IPS-18a (cell line): ENCODE results near the gene ALG9.

Source experiments
- H3K27ac ChIP-seq: one replicate; pipeline ENCODE4 v1.5.1; 2013; ENCODE audit warnings: low read length
- H3K27me3 ChIP-seq: one replicate; pipeline ENCODE4 v1.6.1; 2013; ENCODE audit warnings: mild to moderate bottlenecking, low read length; ENCODE audit not compliant: control insufficient read depth, insufficient read depth
- H3K36me3 ChIP-seq: one replicate; pipeline ENCODE4 v1.6.1; 2013; ENCODE audit warnings: low read depth, low read length; ENCODE audit not compliant: control insufficient read depth
- H3K4me1 ChIP-seq: one replicate; pipeline ENCODE4 v1.6.1; 2013; ENCODE audit warnings: low read depth, low read length; ENCODE audit not compliant: control insufficient read depth
- H3K4me3 ChIP-seq: one replicate; pipeline ENCODE4 v1.5.1; 2013; ENCODE audit warnings: low read length
- H3K9ac ChIP-seq: one replicate; pipeline ENCODE4 v1.6.1; 2013; ENCODE audit warnings: mild to moderate bottlenecking, low read length, moderate library complexity
- H3K9me3 ChIP-seq: one replicate; pipeline ENCODE4 v1.6.1; 2013; ENCODE audit warnings: low read depth, low read length; ENCODE audit not compliant: control insufficient read depth

Gene ALG9

GRCh38 chr11:111833524-111833923 lies 37.9 kb downstream of the ALG9 start:
- Histone ChIP-seq H3K27me3 (no peaks in the 10 kb centered on the region), H3K4me1 (no peaks in the 10 kb centered on the region), H3K36me3 (no peaks in the 10 kb centered on the region), H3K9me3 (no peaks in the 10 kb centered on the region), H3K9ac (no peak overlapping the region), H3K27ac (no peak overlapping the region), H3K4me3 (no peak overlapping the region)

- Histone ChIP-seq H3K36me3 (no peaks in the 10 kb centered on the region), H3K4me1 (peaks cover 10% of the 10 kb centered on the region)
Observed at GRCh38 chr11:111829185-111829968, 42.0 kb downstream of the ALG9 start.

GRCh38 chr11:111826322-111826950 lies 44.9 kb downstream of the ALG9 start:
- H3K9ac ChIP-seq: no peak overlapping the region
- no peak overlapping the region for H3K4me3 ChIP-seq
- H3K27ac ChIP-seq: no peak overlapping the region
- H3K27me3 ChIP-seq: no peaks in the 10 kb centered on the region
- H3K9me3 ChIP-seq: no peaks in the 10 kb centered on the region
- H3K4me1 ChIP-seq: peaks cover 26% of the 10 kb centered on the region
- no peaks in the 10 kb centered on the region for H3K36me3 ChIP-seq

More at GRCh38 chr11:111829185-111829968, 42.0 kb downstream of the ALG9 start:
- no peak overlapping the region for H3K9ac ChIP-seq
- no peaks in the 10 kb centered on the region for H3K9me3 ChIP-seq
- H3K27me3 ChIP-seq: no peaks in the 10 kb centered on the region
- H3K27ac ChIP-seq: no peak overlapping the region
- H3K4me3 ChIP-seq: no peak overlapping the region

- Histone ChIP-seq H3K36me3 (no peaks in the 10 kb centered on the region), H3K4me3 (no peak overlapping the region), H3K9ac (no peak overlapping the region), H3K27me3 (no peaks in the 10 kb centered on the region), H3K4me1 (peaks cover 26% of the 10 kb centered on the region), H3K9me3 (no peaks in the 10 kb centered on the region), H3K27ac (no peak overlapping the region)
Observed at GRCh38 chr11:111823629-111824028, 47.8 kb downstream of the ALG9 start.

GRCh38 chr11:111823131-111823530 lies 48.2 kb downstream of the ALG9 start:
- Histone ChIP-seq H3K27me3 (no peaks in the 10 kb centered on the region), H3K9me3 (no peaks in the 10 kb centered on the region), H3K9ac (peak overlapping the region; percentile 20), H3K36me3 (no peaks in the 10 kb centered on the region), H3K4me3 (no peak overlapping the region), H3K4me1 (peaks cover 26% of the 10 kb centered on the region), H3K27ac (no peak overlapping the region)

- H3K4me3 ChIP-seq: no peak overlapping the region
- H3K9me3 ChIP-seq: no peaks in the 10 kb centered on the region
- H3K36me3 ChIP-seq: no peaks in the 10 kb centered on the region
- no peak overlapping the region for H3K9ac ChIP-seq
- H3K27ac ChIP-seq: no peak overlapping the region
- H3K27me3 ChIP-seq: no peaks in the 10 kb centered on the region
- peaks cover 19% of the 10 kb centered on the region for H3K4me1 ChIP-seq
Observed at GRCh38 chr11:111819829-111820237, 51.5 kb downstream of the ALG9 start.

GRCh38 chr11:111819161-111819828 lies 52.1 kb downstream of the ALG9 start:
- Histone ChIP-seq H3K4me3 (no peak overlapping the region), H3K9ac (no peak overlapping the region), H3K9me3 (no peaks in the 10 kb centered on the region), H3K27ac (no peak overlapping the region), H3K36me3 (no peaks in the 10 kb centered on the region), H3K4me1 (peaks cover 14% of the 10 kb centered on the region), H3K27me3 (no peaks in the 10 kb centered on the region)

GRCh38 chr11:111815489-111815888 lies 55.9 kb downstream of the ALG9 start:
- Histone ChIP-seq H3K27ac (no peak overlapping the region), H3K9ac (no peak overlapping the region), H3K9me3 (no peaks in the 10 kb centered on the region), H3K4me1 (no peaks in the 10 kb centered on the region), H3K36me3 (no peaks in the 10 kb centered on the region), H3K27me3 (no peaks in the 10 kb centered on the region), H3K4me3 (no peak overlapping the region)

GRCh38 chr11:111814557-111815320 lies 56.6 kb downstream of the ALG9 start:
- Histone ChIP-seq H3K4me1 (no peaks in the 10 kb centered on the region), H3K27ac (no peak overlapping the region)

GRCh38 chr11:111814106-111814505 lies 57.3 kb downstream of the ALG9 start:
- H3K9ac ChIP-seq: no peak overlapping the region
- H3K27ac ChIP-seq: no peak overlapping the region
- H3K4me1 ChIP-seq: no peaks in the 10 kb centered on the region
- H3K36me3 ChIP-seq: no peaks in the 10 kb centered on the region
- H3K27me3 ChIP-seq: no peaks in the 10 kb centered on the region
- H3K9me3 ChIP-seq: no peaks in the 10 kb centered on the region
- no peak overlapping the region for H3K4me3 ChIP-seq

More at GRCh38 chr11:111814557-111815320, 56.6 kb downstream of the ALG9 start:
- Histone ChIP-seq H3K9ac (no peak overlapping the region), H3K4me3 (no peak overlapping the region), H3K9me3 (no peaks in the 10 kb centered on the region), H3K27me3 (no peaks in the 10 kb centered on the region), H3K36me3 (no peaks in the 10 kb centered on the region)

GRCh38 chr11:111812211-111812610 lies 59.2 kb downstream of the ALG9 start:
- Histone ChIP-seq H3K36me3 (no peaks in the 10 kb centered on the region), H3K4me1 (no peaks in the 10 kb centered on the region), H3K9me3 (no peaks in the 10 kb centered on the region), H3K27me3 (no peaks in the 10 kb centered on the region), H3K9ac (no peak overlapping the region), H3K4me3 (no peak overlapping the region), H3K27ac (no peak overlapping the region)
